Activated CD4-positive, CD25-positive, alpha-beta regulatory T cell treated with anti-CD3 and anti-CD28 coated beads, Interleukin-2, amount 50 U/mL, for 24 hours (primary cell): ENCODE data around the gene ZDHHC8.

ENCODE experiments used
- ATAC-seq, 2 donors: fragments of 150-1000 bp; cut with Tn5 transposase; one replicate each; pipeline ENCODE4 v1.10.0; 2021; ENCODE audit warnings: mild to moderate bottlenecking in 1 of 2, moderate library complexity in 1 of 2

The ZDHHC8 gene

DNA sequence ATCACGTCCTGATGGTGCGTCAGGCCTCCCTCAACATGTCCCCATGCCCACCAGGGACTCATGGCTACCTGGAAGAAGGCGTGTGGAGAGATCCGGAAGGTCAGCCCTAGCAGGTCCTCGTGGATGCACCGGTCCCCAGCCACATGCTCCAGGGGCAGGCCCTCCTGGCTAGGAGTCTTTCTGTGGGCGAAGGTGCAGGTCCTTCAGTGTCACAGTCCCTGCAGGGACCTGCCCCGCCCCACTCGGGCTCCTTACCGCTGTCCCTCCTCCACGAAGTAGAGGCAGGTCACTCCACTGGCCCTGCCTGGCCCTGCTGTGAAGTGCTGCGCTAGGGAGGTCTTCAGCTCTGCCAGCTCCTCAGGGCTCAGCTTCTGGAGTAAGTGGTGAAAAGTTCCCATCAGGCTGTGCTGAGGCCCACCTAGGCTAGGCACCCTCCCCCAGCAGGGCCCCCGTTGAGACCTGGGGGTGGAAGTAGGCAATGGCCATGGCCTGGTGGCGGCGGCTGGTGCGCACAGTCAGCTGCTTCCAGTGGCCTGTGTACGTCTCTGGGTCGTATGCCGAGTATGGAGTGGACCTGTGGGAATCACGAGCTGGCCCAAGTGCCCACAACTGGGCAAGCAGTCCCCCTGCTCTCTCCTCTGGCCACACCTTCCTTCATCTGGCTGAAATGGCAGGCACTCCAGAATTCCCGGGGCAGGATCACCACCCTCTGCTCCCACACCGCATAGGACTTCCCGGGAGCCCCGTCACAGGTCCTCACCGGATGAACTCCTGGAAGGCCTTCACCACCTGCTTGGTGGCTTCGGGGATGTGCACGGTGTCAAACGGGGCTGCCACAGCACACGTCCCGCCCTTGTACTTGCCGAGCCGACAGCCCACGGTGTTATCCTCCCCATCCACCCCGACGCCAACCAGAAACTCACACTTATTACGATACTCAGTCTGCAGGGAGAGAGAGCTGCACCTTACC lies 16.8 kb upstream of the ZDHHC8 start:
- ATAC-seq: no peak

DNA sequence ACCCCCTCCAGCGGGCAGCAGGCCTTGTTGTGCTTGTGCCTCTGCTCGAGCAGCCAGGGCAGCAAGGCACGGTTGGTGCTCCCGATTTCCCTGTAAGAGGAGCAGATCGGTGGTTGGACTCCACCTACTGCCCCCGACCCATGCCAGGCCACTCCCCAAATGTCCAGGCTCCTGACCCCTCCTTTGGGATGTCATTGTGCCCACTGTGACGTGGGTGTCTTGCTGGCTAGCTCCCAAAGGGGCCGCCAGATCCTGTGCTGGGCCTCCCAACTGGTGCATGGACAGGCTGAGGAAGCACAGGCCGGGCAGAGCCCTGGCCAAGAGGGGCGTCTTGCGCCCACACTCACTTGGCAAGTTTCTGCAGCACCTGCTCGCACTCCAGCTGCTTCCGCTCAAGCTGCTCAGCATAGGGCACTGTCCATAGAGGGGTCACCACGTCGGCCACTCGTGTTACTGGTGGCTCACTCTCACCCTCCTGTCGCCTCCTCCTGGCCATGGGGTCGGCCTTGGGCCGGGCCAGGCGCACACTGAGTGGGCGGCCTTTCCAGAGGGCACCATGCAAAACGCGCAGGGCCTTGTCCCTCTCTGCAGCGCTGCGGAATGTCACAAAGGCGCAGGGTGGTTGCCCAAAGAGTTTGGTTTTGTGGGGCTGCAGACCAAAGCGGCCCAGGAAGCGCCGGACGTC lies 15.8 kb upstream of the ZDHHC8 start, which contains the start of gene RANBP1:
Gene RANBP1, plus strand, starts transcription at position 414 of the 685 bp plus-strand sequence. Its CDS starts 81 bp downstream, at position 495.
- no peak for ATAC-seq

DNA sequence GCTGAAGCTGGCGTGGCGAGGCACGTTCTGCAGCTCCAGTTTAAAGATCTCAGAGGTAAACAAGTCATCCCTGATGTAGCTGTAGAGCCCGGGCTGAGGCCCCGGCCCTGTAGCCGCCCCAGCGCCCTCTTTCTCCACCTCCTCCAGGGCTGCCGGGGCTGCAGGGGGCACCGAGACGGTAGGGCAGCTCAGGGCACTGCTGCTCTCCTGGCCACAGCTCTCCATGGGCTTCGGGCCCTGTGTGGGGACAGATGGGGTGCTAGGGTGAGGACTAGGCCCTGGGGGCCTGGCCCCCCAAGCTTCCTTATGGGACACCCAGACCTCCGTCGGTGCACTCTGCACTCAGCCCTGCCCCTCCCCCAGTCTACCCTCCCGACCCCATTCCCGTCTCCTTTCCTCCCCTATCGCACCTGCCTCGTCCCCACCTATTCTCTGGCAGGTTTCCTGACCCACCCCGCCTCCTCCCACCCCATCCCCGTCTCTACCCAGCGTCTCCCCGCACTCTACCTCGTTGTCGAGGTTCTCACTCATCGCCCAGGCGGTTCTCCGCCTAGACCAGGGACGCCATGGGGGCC lies 15.1 kb upstream of the ZDHHC8 start:
- ATAC-seq: no peak

DNA sequence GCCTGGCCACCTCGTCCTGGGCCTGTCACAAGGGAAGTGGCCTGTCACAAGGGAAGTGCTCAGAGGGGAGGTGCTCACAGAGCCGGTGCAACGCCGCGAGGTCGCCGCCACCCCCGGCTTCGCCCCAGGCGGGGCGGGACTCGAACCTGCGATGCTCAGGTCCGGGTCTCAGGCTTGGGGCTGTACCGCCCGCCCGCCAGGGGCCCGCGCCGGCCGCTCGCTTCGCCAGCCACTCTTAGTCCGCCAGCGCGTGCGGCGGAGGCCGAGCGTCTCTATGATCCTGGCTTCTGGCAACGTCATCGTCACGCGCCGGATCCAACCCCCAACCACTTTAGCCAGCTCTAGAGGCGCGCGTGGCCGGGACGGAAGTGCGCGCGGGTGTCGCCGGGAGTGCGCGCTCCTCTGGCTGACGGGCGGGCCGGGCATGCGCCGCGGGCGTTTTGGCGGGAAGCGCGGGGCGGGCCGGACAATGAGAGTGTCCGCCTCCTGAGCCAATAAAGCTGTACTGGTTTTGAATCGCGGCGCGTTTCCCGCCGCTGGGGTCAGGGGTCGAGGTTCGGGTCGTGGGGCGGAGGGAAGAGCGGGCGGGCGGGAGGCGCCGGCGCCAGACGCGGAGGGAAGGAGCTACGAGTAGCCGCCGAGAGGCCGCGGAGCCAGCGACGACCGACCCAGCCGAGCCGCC lies 14.5 kb upstream of the ZDHHC8 start, which contains the start of gene TRMT2A:
Gene TRMT2A, minus strand, starts transcription at position 276 of the 682 bp plus-strand sequence. CDS start 320 bp downstream, outside the sequence.
- peak; percentile 86 to 87 for ATAC-seq

DNA sequence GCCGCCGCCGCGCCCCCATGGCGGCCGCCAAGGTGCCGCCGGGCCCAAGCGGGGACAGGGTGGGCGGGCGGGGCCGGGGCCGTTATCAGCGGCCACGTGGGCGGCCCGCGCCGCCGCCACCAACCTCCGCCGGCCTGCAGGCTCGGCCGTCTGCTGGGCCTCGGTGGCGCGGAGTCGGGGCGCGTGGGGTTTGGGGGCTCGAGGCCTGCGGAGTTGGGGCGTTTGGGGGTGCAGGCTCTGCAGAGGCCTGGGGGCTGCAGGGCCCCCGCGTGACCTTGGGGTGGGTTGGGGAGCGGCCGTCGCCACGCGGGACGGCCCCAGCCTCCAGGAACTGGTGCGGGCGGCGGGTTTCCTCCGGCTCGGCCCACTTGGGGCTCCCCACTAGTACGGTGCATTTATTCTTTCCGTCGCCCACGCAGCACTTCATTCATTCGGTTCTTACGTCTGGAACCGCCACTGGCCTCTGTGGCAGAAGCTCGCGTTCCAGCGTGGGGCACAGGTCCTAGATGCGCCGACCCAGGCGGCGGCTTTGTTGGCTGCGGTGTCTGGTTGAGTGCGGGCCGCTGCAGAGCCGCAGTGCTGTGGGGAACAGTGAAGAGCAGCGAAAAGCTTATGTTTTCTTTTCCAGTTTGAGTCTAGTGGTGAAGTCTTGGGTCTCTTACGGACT lies 13.8 kb upstream of the ZDHHC8 start:
- peak; percentile 30 to 42 for ATAC-seq

DNA sequence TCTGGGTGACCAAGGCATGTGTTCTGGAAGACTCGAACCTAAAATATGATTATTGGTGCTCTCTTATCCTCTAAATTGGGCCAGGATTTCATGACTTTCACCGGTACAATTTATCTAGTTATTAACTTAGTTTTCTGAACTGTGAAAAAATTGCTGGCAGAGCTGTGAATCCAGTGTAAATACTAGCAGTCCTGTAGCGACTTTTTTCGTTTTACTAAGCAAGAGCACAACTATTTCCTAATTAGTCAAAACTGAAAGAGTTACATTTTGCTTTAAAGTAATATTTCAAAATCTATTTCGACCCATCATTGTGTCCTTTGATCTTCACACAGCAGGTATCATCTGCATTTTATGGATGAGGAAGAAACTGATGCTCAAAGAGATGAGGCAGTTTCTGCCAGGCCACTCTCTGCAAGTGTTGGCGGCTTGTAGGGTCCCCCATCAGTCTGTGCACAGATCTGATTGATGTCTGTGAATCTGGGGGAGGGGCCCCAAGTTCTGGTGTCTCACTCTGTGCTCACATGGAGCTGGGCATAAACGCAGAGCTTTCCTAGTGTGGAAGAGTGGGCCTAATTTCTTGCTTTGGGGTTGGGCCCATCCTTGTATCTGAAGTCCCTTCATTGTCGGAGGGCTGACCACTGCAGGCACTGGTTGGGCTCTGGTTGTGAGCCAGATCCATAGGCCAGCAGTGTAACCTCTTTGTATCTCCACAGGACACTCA lies 13.1 kb upstream of the ZDHHC8 start:
- ATAC-seq: no peak

DNA sequence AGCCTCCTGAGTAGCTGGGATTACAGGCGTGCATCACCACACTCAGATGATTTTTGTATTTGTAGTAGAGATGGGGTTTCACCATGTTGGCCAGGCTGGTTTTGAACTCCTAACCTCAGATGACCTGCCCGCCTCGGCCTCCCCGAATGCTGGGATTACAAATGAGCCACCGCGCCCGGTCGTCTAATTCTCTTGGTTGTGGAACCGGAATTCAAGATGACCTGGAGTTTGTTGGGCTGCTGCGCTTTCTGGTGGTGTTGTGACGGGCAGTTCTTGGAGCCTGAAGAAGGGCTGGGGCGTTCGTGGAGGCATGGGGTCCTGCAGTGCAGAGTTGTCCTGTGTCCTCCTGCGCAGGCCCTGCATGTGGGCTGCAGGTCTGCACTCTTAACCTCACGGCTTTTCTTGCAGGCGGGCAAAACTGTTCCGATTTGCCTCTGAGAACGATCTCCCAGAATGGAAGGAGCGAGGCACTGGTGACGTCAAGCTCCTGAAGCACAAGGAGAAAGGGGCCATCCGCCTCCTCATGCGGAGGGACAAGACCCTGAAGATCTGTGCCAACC lies 9.7 kb upstream of the ZDHHC8 start:
- no peak for ATAC-seq

DNA sequence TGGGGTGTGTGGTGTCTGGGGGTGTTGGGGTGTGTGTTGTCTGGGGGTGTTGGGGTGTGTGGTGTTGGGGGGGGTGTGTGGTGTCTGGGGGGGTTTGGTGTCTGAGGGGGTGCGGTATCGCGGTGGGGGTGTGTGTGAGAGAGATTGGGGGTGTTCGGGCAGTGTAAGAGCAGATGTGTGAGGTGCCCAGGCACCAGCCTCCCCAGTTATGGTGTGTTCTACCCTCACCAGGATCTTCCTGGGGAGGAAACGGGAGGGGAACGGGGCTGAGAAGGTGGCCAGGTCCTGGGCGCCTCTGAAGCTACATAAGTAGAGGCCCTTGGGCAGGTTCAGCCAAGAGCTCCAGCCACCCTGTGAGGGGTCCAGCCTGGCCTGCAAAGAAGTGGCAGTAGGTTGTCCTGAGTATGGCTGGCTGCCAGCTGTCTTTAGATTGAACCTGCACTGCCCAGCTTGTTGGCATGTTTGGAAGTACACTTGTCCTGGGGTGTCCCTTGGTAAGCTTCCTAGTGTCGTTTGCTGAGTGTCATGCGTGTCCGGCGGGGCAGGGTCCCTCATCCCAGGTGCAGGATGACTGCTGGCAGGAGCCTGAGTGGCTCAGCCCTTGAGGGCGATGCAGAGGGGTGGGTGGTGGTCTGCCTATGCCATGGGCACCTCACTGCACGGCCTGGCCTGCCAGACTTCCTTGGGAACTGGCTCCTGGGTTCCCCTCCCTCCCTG lies 8.1 kb upstream of the ZDHHC8 start:
- ATAC-seq: no peak

DNA sequence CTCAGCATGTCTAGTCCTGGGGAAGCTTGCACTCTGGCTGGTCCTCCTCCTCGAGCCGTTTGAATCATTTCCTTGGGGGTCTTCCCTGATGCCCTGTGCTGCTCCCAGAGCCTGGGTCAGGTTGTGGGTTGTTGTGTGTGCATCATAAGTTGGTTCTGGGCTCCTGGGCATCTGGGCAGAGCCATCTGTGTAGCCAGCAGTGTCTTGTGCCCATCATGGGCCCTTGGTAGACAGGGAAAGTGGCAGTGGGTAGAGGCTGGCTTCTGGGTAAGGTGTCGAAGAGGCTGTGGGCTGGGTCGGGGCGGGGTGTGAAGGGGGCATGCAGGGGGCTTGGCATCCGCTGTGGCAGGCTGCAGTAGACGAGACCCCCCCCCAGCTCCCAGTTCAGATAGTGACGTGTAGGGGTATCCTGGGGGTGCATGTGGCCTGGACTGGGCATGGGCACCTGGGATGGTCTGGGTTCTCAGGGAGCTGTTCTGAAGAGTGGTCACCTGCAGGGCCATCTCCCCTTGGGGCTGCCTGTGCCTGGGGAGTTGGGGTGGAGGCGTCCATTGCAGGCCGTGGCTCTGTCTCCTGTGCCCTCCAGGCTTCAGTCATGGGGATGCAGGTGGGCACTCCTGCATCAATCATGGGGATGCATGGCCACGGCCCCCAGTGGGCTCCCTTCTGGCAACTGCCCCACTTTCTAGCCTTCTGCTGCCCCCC lies 7.4 kb upstream of the ZDHHC8 start:
- ATAC-seq: no peak

DNA sequence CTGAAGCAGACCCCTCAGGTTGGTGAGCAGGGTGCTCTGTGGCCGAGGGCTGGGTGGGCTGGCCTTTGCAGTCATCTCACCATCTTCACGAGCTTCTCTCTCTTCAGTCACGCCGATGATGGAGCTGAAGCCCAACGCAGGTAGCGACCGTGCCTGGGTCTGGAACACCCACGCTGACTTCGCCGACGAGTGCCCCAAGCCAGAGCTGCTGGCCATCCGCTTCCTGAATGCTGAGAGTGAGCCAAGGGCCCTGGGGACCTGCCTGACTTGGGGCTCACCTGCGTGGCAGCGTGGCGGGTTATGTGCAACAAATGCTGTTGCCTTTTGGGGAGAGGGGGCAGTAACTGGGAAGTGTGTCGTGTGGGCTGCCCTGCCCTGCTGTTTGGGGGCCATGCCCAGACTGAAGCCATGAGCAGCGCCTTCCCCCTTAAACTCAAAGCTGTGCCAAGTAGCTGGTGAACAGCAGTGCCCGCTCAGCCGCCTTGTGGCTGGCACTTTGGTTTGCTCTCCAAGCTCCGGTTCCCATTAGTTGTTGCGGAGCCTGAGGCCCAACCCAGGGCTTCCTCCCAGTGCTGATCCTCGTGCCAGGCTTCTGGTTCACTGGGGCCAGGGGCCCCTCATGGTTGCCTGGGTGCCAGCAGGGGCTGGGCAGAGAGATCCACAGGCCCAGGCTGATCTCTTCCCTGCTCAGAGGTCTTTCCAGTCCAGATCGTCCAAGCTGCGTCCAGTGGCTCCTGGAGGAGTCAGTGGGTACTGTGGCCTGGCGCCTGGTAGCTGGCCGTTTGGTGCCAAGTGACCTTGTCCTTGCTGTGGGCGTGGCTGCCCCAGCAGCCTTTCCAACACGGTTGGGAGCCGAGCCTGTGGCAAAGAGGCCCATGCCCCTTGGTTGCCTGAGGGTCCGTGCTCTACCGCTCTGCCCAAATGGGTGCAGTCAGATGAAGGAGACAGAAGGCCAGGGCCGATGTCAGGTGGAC lies 6.1 kb upstream of the ZDHHC8 start:
- no peak for ATAC-seq

DNA sequence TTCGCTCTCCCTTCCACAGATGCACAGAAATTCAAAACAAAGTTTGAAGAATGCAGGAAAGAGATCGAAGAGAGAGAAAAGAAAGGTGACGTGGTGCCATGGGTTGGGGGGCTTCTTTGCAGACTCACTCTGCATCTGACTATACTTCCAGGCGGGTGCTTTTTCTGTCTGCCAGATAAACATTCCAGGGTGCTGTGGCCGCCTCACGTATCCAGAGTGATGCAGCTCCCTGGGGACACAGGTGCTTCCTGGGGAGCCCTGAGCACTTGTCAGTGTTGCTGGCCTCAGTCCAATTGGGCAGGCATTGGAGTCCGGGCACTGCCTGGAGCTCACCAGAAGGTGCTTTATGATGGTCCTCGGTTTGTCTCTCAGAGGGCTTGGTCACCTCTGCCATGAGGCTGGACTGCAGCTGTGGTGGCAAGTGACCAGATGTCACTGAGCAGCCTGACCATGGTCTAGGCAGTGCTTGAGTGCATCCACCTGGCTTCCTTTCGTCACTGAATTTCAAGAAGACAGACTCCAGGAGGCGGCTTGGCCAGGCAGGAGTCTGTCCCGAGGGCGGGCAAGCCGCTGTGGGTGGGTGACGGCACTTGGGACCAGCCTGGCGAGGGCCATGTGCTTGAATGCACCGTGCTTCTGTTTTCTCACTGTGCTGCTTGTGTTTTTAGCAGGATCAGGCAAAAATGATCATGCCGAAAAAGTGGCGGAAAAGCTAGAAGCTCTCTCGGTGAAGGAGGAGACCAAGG lies 5.1 kb upstream of the ZDHHC8 start:
- ATAC-seq: no peak

DNA sequence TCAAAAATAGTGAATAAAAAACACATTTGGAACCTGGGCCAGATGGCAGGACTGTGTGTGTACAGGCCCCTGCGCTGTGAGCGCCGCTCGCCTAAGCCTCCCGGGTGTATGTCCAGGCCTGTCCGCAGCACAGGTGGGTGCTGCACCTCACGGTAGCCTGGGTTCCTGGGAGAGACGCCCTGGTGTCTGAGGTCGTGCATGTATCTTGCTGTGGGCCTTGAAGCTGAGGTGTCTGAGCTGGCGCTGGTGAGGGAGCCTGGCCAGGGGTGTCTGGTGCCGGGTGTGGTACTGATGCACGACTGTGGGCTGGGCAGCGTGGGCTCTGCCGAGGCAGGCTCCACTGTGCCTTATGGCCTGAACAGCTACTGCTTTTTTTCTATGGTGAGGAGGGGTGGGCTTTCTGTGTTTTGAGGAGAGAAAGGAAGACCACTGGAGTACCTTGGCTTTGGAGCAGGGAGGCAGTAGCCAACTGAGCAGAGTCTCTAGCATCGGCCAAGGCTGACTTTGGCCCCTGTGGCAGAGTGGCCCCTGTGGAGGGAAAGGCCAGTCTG lies 4.2 kb upstream of the ZDHHC8 start:
- ATAC-seq: no peak

DNA sequence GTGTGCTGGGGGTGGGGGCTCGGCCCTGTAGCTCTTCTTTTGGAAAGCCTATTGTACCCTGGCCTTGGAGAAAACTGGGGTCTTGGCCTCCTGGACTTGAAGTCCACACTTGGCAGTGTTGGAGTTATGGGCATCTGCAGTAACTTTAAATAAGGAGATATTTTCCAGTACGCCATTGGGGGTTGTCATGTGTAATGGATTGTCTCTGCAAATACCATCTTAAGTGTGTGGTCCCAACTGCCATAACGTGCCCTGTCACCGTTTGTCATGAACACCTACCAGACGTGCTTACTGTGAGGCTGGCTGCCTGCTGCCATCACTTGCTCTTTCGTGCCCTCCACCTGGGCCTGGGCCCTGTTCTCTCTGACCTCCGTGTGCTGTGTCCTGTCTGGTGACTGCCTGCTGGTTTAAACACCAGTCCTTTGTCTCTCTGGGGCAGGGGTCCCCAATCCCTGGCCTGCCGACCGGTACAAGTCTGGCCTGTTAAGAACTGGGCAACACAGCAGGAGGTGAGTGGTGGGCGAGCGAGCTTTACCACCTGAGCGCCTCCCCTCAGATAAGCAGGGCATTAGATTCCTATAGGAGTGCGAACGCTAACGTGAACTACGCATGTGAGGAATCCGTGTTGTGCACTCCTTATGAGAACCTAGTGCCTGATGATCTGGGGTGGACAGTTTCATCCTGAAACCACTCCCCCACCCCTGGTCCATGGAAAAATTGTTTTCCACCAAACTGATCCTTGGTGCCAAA lies 3.6 kb upstream of the ZDHHC8 start:
- no peak for ATAC-seq

DNA sequence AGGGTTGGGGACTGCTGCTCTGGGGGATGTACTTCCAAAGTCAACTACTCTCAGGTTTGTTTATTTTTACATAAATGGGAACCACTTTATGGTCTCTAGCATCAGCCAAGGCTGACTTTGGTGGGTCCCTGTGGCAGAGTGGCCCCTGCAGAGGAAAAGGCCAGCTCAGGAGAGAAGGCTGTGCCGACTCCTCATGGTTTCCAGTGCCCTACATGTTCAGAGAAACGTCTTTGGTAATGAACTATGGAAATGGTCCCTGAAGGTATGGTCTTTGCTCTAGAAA lies 3.0 kb upstream of the ZDHHC8 start:
- no peak for ATAC-seq

DNA sequence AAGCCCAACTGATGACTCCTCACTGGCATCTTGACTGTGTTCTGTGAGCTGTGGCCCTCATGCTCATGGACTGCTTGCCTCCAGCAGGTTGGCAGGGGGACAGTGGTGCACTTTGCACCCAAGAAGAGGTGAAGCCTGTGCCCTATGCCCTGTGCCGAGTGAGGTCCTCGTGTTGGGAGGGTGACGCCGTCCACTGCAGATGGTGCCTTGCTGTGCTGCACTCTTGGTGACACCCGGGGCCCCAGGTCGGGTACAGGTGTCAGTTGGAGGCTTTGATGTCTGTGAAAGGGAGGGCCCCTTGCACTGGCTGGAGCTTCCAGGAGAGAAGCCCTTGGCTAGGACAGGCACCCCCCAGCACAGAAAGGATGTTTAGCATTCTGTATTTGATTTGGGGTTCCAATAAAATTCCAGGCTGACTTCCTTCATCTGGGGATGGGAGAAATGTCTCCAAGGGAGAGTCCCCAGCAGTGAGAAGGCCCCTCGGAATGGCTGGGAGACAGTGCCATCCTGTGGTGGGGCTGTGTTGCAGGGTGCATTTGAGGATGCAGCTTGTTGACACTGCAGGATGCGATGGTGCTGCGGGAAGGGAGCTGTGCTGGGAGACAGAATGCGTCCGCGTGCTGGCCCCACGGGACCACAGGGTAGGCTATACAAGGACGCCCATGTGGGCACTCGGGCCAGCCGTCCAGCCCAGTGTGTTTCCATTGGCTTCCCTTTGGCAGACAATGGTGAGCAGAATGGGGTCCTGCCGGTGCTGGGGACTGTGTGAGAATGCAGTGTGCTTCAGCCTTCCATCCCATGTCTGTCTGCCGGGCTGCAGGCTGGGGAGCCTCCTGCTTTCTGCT lies 2.5 kb upstream of the ZDHHC8 start:
- ATAC-seq: peak; percentile 6 to 18

DNA sequence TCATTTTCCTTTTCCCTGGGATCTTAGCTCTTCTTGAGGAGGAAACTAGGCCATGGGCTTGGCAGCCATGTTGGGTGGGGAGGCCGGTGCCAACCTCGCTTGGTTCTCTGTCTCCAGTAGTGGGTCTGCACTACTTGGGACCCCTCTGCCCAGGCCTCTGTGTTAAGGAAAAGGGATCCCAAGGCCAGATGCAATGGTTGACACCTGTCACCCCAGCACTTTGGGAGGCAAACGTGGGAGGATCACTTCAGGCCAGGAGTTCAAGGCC lies 1.9 kb upstream of the ZDHHC8 start:
- no peak for ATAC-seq
